Colonic mucosa (tissue), 4 donors: ENCODE results near the gene RNF166. TPM values are rescaled to one million over a fixed set of nuclear protein-coding genes. Genes with fewer than 3 reads are reported as not detected.
A peak's percentile ranks its signal among the peaks of the same experiment; 100 is the strongest.

ENCODE experiments used
- DNase-seq: peaks from one replicate; pipeline ENCODE4 v3.0.0-alpha.2; 2020
- H3K27ac ChIP-seq: fragments of 200-600 bp; one replicate; pipeline ENCODE4 v1.8.0; 2021
- H3K27me3 ChIP-seq: fragments of 200-600 bp; one replicate; pipeline ENCODE4 v1.8.0; 2021
- H3K36me3 ChIP-seq: fragments of 200-600 bp; one replicate; pipeline ENCODE4 v1.8.0; 2021
- H3K4me1 ChIP-seq: fragments of 200-600 bp; one replicate; pipeline ENCODE4 v1.8.0; 2021; ENCODE audit warnings: mild to moderate bottlenecking
- H3K4me3 ChIP-seq: fragments of 200-600 bp; one replicate; pipeline ENCODE4 v1.8.0; 2021
- H3K9ac ChIP-seq, 2 donors: one replicate each; pipeline ENCODE4 v1.7.0; 2013; ENCODE audit warnings: control low read depth in 2 of 2, low read depth in 2 of 2, low read length in 2 of 2
- H3K9me3 ChIP-seq: fragments of 200-600 bp; one replicate; pipeline ENCODE4 v1.8.0; 2021
- intact Hi-C: fragments of 100-400 bp; cut with DNase I; formaldehyde crosslinking; loops from one replicate; pipeline ENCODE4 v1.14.1; 2022
- total RNA-seq, 2 donors: library from RNA; stranded (reverse); fragmentation: NEBNext Ultra II Directional in 1 of 2; extraction: Animal tissue kit (Norgen Biotek cat#: 25700) in 1 of 2; gene quantifications; one replicate each; pipeline ENCODE4 v1.2.1, GENCODE V29; 2021
- TF ChIP-seq, protein P1 (sequence below): fragments of 200-600 bp; IDR thresholded peaks from one replicate; pipeline ENCODE4 v1.8.0; 2022; ENCODE audit warnings: antibody characterized with exemption, mild to moderate bottlenecking
- donor health status: healthy.
- donor health status: DM: no; HTN: no; CAD: no.
- donor health status: DM: no; HTN: no; CAD: no.

Gene RNF166
- total RNA-seq, result 1 to 10 TPM; 9.2 to 9.3 TPM

GRCh38 chr16:88706229-88706964 is at the start of gene RNF166, which contains the start of gene CTU2:
RNF166 (minus strand) TSS chr16:88706408; CDS start chr16:88706325, 83 bp downstream.
CTU2 (plus strand) TSS chr16:88706503; CDS start chr16:88706531, 28 bp downstream.
- no peaks in the 10 kb centered on the region for H3K36me3 ChIP-seq
- H3K27ac ChIP-seq, result peak within 1 kb of the TSS; percentile 59
- H3K4me3 ChIP-seq, result peak within 1 kb of the TSS; percentile 99
- H3K27me3 ChIP-seq, result no peaks in the 10 kb centered on the region
- H3K9me3 ChIP-seq, result no peaks in the 10 kb centered on the region
- DNase-seq, result peak; percentile 90
- intact Hi-C loops, result no loop called here
- H3K9ac ChIP-seq, result peak within 1 kb of the TSS; percentile 87 to 92
- TF ChIP-seq, protein P1, sequence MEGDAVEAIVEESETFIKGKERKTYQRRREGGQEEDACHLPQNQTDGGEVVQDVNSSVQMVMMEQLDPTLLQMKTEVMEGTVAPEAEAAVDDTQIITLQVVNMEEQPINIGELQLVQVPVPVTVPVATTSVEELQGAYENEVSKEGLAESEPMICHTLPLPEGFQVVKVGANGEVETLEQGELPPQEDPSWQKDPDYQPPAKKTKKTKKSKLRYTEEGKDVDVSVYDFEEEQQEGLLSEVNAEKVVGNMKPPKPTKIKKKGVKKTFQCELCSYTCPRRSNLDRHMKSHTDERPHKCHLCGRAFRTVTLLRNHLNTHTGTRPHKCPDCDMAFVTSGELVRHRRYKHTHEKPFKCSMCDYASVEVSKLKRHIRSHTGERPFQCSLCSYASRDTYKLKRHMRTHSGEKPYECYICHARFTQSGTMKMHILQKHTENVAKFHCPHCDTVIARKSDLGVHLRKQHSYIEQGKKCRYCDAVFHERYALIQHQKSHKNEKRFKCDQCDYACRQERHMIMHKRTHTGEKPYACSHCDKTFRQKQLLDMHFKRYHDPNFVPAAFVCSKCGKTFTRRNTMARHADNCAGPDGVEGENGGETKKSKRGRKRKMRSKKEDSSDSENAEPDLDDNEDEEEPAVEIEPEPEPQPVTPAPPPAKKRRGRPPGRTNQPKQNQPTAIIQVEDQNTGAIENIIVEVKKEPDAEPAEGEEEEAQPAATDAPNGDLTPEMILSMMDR, result no peak
- peaks cover 14% of the 10 kb centered on the region for H3K4me1 ChIP-seq

DNA sequence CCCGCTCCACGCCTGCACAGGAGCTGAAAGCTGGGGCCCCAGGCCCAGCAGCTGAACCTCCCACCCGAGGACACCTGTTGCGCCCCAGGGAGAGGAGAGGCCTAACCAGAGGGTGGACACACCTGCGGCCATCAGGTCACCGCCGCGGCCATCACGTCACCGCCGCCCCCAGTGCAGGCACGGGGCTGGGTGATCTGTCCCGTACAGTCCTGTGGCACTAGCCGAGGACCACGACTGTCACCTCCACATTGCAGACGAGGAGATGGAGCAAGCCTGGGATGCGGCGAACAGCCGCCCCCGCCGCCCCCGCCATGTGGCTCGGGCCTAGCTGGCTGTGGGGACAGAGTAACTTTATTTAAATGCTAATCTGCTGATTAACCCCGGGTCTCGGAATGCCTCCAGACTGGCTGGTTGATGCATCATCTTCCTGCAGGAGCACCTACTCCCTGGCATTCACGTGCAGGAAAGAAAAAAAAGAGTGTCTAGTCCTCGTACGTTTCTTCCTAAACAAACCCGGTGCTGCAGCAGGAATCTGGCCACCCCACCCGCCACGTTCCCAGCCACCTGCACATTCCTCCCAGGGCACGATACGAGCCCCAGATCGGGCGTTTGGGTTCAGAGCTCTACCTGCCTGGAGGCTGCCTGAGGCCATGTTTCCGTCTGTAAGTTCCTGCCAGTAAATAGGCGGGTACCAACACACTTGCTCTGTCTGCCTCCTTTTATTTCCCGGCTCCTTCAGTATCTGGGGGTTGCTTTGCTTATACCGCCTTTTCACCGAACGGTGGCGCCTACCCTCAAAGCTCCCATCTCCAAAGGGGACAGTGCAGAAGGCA is 48.9 kb upstream of the RNF166 start:
- intact Hi-C loops, result no loop called here
- no peak overlapping the region for H3K27ac ChIP-seq
- TF ChIP-seq, protein P1, result no peak
- H3K4me1 ChIP-seq, result peaks cover 9% of the 10 kb centered on the region
- H3K36me3 ChIP-seq, result no peaks in the 10 kb centered on the region
- no peak overlapping the region for H3K9ac ChIP-seq
- H3K4me3 ChIP-seq, result no peak overlapping the region
- DNase-seq, result no peak
- no peaks in the 10 kb centered on the region for H3K27me3 ChIP-seq
- no peaks in the 10 kb centered on the region for H3K9me3 ChIP-seq

- H3K36me3 ChIP-seq, result no peaks in the 10 kb centered on the region
- TF ChIP-seq, protein P1, result no peak
- H3K4me3 ChIP-seq, result no peak overlapping the region
- H3K9ac ChIP-seq, result no peak overlapping the region
- H3K4me1 ChIP-seq, result peaks cover under 1% of the 10 kb centered on the region
- no peak overlapping the region for H3K27ac ChIP-seq
- no peaks in the 10 kb centered on the region for H3K27me3 ChIP-seq
- no peak for DNase-seq
- intact Hi-C loops, result no loop called here
- no peaks in the 10 kb centered on the region for H3K9me3 ChIP-seq
Observed at GRCh38 chr16:88754109-88754911, 48.1 kb upstream of the RNF166 start.

GRCh38 chr16:88753602-88754001 is 47.4 kb upstream of the RNF166 start:
- TF ChIP-seq, protein P1, result no peak
- Histone ChIP-seq H3K36me3 (no peaks in the 10 kb centered on the region), H3K27me3 (no peaks in the 10 kb centered on the region), H3K27ac (no peak overlapping the region), H3K9me3 (no peaks in the 10 kb centered on the region), H3K4me1 (no peaks in the 10 kb centered on the region), H3K9ac (no peak overlapping the region), H3K4me3 (no peak overlapping the region)
- intact Hi-C loops, result no loop called here
- DNase-seq, result no peak

- Histone ChIP-seq H3K4me3 (no peak overlapping the region), H3K27me3 (no peaks in the 10 kb centered on the region), H3K27ac (no peak overlapping the region), H3K9ac (no peak overlapping the region), H3K9me3 (no peaks in the 10 kb centered on the region), H3K4me1 (no peaks in the 10 kb centered on the region), H3K36me3 (no peaks in the 10 kb centered on the region)
- intact Hi-C loops, result no loop called here
- no peak for DNase-seq
- TF ChIP-seq, protein P1, result no peak
Observed at GRCh38 chr16:88753191-88753590, 47.0 kb upstream of the RNF166 start.
